HEK293T (cell line): ENCODE data around the gene CADPS.

ENCODE experiments used
- BHLHE40 ChIP-seq: fragments of 450-650 bp; IDR thresholded peaks from 2 replicates; pipeline ENCODE4 v1.6.1; 2016; ENCODE audit warnings: mild to moderate bottlenecking, moderate library complexity, borderline replicate concordance
- SUZ12 ChIP-seq: fragments of 450-650 bp; IDR thresholded peaks from 2 replicates; pipeline ENCODE4 v1.6.1; 2016; ENCODE audit warnings: mild to moderate bottlenecking

DNA sequence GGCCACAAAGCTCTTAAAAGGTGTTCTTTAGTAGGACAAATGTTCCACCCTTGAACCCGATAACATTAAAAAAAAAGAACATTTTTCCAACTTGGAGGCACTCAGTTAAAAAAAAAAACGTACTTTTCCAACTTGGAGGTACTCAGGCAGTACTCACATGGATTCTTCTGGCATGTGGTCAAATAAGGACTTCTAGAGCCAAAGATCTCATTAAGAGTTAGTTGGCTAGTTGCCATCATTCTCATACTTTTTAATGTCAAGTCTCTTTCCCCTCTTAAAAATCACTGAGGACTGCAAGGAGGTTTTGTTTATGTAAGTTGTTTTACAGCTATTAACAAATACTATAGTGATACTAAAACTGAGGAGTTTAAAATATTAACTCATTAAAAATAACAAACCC is 101.0 kb downstream of the CADPS start:
- no peak for TF ChIP-seq SUZ12
- TF ChIP-seq BHLHE40 = no peak
